Midbrain (tissue), 1 donor: ENCODE measurements around the gene DEFB125.
"Not testable (repeated sequence)": the region's sequence is repeated elsewhere in the genome, so short reads cannot be mapped to it uniquely, and the experiment has no call there.

Source experiments
- DNase-seq: peaks from one replicate; lab custom pipeline; 2025; lab: John Stamatoyannopoulos, UW

Gene DEFB125, protein sequence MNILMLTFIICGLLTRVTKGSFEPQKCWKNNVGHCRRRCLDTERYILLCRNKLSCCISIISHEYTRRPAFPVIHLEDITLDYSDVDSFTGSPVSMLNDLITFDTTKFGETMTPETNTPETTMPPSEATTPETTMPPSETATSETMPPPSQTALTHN

GRCh38 chr20:87401-87800 lies at the start of gene DEFB125:
DEFB125 (plus strand) TSS chr20:87672; CDS start chr20:87710, 38 bp downstream.
- DNase-seq = no peak

DNA sequence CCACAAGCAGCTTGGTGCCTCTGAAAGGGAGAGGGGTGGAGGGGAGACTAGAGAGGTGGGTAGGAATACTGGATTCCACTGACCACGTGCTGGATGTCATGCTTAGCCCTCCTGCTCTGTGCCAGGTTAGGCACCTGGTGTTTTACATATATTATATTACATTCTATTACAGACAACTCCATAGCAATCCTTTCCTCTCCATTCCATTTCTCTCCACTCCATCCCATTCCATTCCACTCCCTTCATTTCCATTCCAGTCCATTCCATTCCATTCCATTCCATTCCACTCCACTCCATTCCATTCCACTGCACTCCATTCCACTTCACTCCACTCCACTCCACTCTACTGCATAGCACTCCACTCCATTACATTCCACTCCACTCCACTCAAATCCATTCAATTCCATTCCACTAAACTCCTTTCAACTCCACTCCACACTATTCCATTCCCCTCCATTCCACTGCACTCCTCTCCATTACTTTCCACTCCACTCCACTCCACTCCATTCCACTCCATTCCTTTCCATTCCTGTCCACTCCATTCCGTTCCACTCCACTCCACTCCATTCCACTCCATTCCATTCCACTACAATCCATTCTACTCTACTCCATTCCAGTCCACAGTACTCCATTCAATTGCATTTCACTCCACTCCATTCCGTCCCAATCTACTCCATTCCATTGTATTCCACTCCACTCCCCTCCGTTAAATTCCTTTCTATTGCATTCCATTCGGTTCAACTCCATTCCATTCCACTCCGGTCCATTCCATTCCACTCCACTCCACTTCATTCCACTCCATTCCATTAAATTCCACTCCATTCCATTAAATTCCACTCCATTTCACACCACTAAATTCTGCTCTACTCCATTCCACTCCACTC lies 27.2 kb upstream of the DEFB125 start:
- DNase-seq = no peak

- no peak for DNase-seq
Measured at GRCh38 chr20:61230-61629, 26.2 kb upstream of the DEFB125 start.

GRCh38 chr20:61757-62156 lies 25.7 kb upstream of the DEFB125 start:
- DNase-seq = no peak

DNA sequence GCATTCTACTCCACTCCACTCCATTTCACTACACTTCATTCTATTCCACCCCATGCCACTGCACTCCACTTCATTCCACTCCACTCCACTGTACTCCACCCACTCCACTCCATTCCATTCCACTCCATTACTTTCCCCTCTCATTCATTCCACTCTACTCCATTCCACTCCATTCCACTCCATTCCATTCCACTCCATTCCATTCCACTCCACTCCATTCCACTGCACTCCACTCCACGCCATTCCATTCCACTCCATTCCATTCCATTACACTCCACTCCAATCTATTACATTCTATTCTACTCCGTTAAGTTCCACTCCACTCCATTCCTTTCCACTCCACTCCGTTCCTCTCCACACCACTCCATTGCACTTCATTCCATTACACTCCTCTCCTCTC lies 25.0 kb upstream of the DEFB125 start:
- DNase-seq = no peak

- DNase-seq = no peak
Measured at GRCh38 chr20:64026-64603, 23.4 kb upstream of the DEFB125 start.

- no peak for DNase-seq
Measured at GRCh38 chr20:64766-65322, 22.6 kb upstream of the DEFB125 start.

DNA sequence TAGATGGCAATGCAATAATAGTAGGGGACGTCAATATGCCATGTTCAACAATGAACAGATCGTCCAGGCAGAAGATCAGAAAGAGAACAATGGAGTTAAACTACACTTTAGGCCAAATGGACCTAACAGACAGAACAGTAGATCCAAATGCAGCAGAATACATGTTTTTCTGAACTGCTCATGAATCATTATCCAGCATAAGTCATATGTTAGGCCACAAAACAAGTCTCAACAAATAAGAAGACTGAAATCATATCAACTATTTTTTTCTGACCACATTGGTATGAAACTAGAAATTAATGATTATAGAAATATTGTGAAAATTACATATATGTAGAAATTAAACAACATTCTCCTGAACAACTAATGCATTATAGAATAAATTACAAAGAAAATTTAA lies 10.2 kb upstream of the DEFB125 start:
- DNase-seq = no peak

GRCh38 chr20:78338-78737 lies 9.1 kb upstream of the DEFB125 start:
- no peak for DNase-seq

DNA sequence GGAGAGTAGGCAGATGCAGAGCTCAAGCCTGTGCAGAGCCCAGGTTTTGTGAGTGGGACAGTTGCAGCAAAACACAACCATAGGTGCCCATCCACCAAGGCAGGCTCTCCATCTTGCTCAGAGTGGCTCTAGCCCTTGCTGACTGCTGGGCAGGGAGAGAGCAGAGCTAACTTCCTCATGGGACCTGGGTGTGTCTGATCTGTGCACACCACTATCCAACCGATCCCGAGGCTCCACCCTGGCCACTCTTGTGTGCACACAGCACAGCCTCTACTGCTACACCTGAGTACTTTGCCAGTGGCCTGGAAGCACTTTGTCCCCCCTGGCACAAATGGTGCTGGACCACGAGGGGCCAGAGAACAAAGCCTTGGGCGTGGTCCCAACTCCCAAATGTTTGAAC lies 7.9 kb upstream of the DEFB125 start:
- no peak for DNase-seq

GRCh38 chr20:90651-91050 lies 3.2 kb downstream of the DEFB125 start:
- no peak for DNase-seq

GRCh38 chr20:93641-94040 lies 6.2 kb downstream of the DEFB125 start:
- no peak for DNase-seq

DNA sequence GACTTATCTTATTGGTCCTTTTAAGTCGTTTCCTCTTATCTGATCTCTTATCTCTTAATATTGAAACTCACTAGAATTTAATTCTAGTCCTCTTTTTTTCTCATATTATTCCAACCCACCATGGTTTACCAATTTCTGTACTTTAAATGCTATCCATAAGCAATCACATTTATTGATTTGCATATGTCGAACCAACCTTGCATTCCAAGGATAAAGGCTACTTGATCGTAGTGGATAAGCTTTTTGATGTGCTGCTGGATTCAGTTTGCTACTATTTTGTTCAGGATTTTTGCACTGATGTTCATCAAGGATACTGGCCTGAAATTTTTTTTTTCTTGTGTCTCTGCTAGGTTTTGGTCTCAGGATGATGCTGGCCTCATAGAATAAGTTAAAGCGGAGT lies 7.7 kb downstream of the DEFB125 start:
- DNase-seq = no peak

GRCh38 chr20:97691-98090 lies 10.2 kb downstream of the DEFB125 start:
- DNase-seq = not testable (repeated sequence)

- no peak for DNase-seq
Measured at GRCh38 chr20:101975-102374, 14.5 kb downstream of the DEFB125 start.

DNA sequence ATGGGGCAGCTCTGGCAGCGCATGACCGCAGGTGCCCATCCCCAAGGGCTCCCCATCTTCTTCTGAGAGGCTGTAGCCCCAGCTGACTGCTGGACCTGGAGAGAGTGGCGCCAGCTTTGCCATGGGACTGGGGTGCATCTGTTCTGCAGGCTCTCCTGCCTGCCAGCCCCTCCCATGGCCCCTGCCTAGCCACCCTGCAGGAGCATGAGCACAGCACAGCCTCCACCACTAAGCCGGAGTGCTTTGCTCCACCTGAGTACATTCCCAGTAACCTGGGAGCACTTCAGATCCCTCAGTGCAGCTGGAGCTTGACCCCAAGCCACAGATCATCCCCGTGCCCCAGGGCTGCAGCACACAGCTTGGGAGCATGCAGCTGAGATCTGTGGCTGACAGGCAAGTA lies 16.0 kb downstream of the DEFB125 start:
- DNase-seq = no peak

DNA sequence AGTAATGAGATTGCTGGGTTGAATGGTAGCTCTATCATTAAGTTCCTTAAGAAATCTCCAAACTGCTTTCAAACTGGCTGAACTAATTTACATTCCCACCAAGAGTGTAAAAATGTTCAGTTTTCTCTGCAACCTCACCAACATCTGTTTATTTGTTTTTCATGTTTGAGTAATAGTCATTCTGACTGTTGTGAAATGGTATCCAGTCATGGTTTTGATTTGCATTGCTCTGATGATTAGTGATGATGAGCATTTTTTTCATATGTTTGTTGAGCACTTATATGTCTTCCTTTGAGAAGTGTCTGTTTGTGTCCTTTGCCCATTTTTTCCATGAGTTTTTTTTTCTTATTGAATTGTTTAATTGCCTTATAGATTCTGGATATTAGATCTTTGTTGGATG lies 24.9 kb downstream of the DEFB125 start:
- no peak for DNase-seq

GRCh38 chr20:117518-117917 lies 30.0 kb downstream of the DEFB125 start:
- DNase-seq = no peak

GRCh38 chr20:129786-130323 lies 42.4 kb downstream of the DEFB125 start:
- not testable (repeated sequence) for DNase-seq

- DNase-seq = no peak
Measured at GRCh38 chr20:137668-138490, 50.4 kb downstream of the DEFB125 start.

- DNase-seq = no peak
Measured at GRCh38 chr20:142290-142689, 54.8 kb downstream of the DEFB125 start, which contains the start of gene DEFB126. DEFB126 (plus strand) TSS chr20:142590; CDS start chr20:142629, 39 bp downstream.

DNA sequence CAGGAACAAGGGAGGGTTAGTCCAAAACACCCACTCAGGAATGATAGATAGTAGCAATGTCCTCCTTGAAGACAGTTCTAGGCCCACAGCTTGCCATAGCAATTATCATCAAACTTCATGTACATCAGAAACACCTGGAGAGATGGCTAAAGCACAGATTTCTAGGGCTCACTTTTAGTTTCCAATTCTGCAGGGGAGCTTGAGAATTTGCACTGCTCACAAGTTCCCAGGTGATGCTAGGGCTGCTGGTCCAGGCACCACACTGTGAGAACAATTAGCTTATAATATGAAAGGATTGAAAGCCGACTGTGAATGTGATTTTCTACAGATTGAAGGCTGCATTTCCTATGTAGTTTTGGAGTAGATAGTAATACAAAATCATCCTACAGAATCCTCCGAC lies 58.4 kb downstream of the DEFB125 start:
- no peak for DNase-seq
